Tibial nerve (tissue), 3 donors: ENCODE data around the gene PHLPP1.

Experiments used
- CTCF ChIP-seq, 5 experiments: fragments of 200-600 bp in 3 of 5; fragments of 450-650 bp in 2 of 5; sonication (generic) in 3 of 5; IDR thresholded peaks; one replicate each; pipeline ENCODE4 v1.5.1; 2016 to 2019; ENCODE audit warnings: antibody characterized with exemption in 5 of 5, mild to moderate bottlenecking in 3 of 5, moderate library complexity in 2 of 5
- POLR2A ChIP-seq, 2 donors: fragments of 450-650 bp; IDR thresholded peaks; one replicate each; pipeline ENCODE4 v1.6.1; 2017; ENCODE audit warnings: antibody characterized with exemption in 2 of 2, mild to moderate bottlenecking in 2 of 2, moderate library complexity in 2 of 2

- TF ChIP-seq CTCF (IDR thresholded peaks at IDR 0.05) (no peak), POLR2A (IDR thresholded peaks at IDR 0.05) (no peak)
Observed at GRCh38 chr18:62807396-62807795, 92.1 kb downstream of the PHLPP1 start.
